Measurements from ENCODE around the gene MYO1E. TPM values are rescaled to one million over a fixed set of nuclear protein-coding genes. Genes with fewer than 3 reads are reported as not detected.

Gene MYO1E
- total and polyA plus RNA-seq, 2 of the 4 experiments (the other 2 are of a cell fraction): 13.4 to 37.3 TPM

DNA sequence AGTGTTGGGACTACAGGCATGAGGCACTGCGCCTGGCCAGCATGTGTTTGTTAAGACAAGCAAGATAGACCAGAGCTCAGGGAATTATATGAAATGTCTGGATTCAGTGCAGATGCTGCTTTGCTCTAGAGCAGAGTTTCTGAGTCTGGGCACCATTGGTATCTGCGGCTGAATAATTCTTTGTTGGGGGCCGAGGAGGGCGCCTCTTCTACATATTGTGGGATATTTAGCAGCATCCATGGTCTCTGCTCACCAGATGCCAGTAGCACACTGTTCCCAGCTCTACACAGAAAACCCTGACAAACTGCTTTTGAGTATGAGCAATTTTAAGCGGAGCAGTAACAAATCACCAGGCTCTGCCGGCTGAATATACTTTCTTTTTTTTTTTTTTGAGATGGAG is 169.7 kb downstream of the MYO1E start:
- no CpG with 5 or more reads among the region's 6 CpGs for WGBS, 2 experiments (ENCODE audit: extremely low coverage in 2 of 2, insufficient read length in 1 of 2)
- H2BK5ac ChIP-seq (ENCODE audit: low read depth, low read length, poor library complexity, severe bottlenecking): no peak overlapping the region

More for the DNA sequence above, 169.7 kb downstream of the MYO1E start:
- no peak overlapping the region for H3K9ac ChIP-seq (ENCODE audit: low read depth, low read length)
- no peak overlapping the region for H2BK20ac ChIP-seq (ENCODE audit: low read depth, low read length)
- no peak for DNase-seq
- no peak for TF ChIP-seq MAZ (IDR thresholded peaks at IDR 0.05; ENCODE audit: borderline replicate concordance, low read depth, low read length)
- TF ChIP-seq RCOR1 (IDR thresholded peaks at IDR 0.05; ENCODE audit: insufficient replicate concordance, low read length): no peak
- no peak for TF ChIP-seq BHLHE40 (IDR thresholded peaks at IDR 0.05; ENCODE audit: low read depth, low read length)
- TF ChIP-seq FOS (IDR thresholded peaks at IDR 0.05; ENCODE audit: low read depth, low read length): no peak
- no peak for TF ChIP-seq MAFK (IDR thresholded peaks at IDR 0.05; ENCODE audit: low read depth, low read length)
- no peak for TF ChIP-seq SMC3 (IDR thresholded peaks at IDR 0.05; ENCODE audit: low read depth, low read length)
- TF ChIP-seq CEBPB (IDR thresholded peaks at IDR 0.05; ENCODE audit: low read depth, low read length): no peak
- TF ChIP-seq CHD1 (IDR thresholded peaks at IDR 0.05; ENCODE audit: low read depth, low read length): no peak
- TF ChIP-seq, protein P1, sequence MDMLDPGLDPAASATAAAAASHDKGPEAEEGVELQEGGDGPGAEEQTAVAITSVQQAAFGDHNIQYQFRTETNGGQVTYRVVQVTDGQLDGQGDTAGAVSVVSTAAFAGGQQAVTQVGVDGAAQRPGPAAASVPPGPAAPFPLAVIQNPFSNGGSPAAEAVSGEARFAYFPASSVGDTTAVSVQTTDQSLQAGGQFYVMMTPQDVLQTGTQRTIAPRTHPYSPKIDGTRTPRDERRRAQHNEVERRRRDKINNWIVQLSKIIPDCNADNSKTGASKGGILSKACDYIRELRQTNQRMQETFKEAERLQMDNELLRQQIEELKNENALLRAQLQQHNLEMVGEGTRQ (IDR thresholded peaks at IDR 0.05; ENCODE audit: low read depth, low read length): no peak
- TF ChIP-seq MXI1 (IDR thresholded peaks at IDR 0.05; ENCODE audit: borderline replicate concordance, low read depth, low read length): no peak
- no peak for TF ChIP-seq NFE2L2 (IDR thresholded peaks at IDR 0.05; ENCODE audit: low read depth, low read length)
- TF ChIP-seq RFX5 (IDR thresholded peaks at IDR 0.05; ENCODE audit: low read depth, low read length): no peak
- TF ChIP-seq, protein P2, sequence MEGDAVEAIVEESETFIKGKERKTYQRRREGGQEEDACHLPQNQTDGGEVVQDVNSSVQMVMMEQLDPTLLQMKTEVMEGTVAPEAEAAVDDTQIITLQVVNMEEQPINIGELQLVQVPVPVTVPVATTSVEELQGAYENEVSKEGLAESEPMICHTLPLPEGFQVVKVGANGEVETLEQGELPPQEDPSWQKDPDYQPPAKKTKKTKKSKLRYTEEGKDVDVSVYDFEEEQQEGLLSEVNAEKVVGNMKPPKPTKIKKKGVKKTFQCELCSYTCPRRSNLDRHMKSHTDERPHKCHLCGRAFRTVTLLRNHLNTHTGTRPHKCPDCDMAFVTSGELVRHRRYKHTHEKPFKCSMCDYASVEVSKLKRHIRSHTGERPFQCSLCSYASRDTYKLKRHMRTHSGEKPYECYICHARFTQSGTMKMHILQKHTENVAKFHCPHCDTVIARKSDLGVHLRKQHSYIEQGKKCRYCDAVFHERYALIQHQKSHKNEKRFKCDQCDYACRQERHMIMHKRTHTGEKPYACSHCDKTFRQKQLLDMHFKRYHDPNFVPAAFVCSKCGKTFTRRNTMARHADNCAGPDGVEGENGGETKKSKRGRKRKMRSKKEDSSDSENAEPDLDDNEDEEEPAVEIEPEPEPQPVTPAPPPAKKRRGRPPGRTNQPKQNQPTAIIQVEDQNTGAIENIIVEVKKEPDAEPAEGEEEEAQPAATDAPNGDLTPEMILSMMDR (conservative IDR thresholded peaks at IDR 0.05; ENCODE audit: low read depth, low read length): no peak
- TF ChIP-seq POLR2A (IDR thresholded peaks at IDR 0.05; ENCODE audit: low read depth, low read length): no peak
- TF ChIP-seq RAD21 (IDR thresholded peaks at IDR 0.05; ENCODE audit: low read length): no peak
- TF ChIP-seq, protein P3, sequence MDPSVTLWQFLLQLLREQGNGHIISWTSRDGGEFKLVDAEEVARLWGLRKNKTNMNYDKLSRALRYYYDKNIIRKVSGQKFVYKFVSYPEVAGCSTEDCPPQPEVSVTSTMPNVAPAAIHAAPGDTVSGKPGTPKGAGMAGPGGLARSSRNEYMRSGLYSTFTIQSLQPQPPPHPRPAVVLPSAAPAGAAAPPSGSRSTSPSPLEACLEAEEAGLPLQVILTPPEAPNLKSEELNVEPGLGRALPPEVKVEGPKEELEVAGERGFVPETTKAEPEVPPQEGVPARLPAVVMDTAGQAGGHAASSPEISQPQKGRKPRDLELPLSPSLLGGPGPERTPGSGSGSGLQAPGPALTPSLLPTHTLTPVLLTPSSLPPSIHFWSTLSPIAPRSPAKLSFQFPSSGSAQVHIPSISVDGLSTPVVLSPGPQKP (IDR thresholded peaks at IDR 0.05; ENCODE audit: borderline replicate concordance, low read depth, low read length): no peak
- H2AK9ac ChIP-seq (replicated peaks; ENCODE audit: low read depth, low read length, poor library complexity): no peak overlapping the region
- peaks cover 7 to 12% of the 10 kb centered on the region in 2 experiments; a peak in 3 of 4 replicates for H3K79me1 ChIP-seq (ENCODE audit: low read depth in 1 of 2, low read length in 2 of 2)
- H3K23ac ChIP-seq (ENCODE audit: low read depth, low read length): no peak overlapping the region
- H2BK15ac ChIP-seq (ENCODE audit: low read depth, low read length): no peak overlapping the region
- ATAC-seq (ENCODE audit: low read depth): no peak
- dilution Hi-C loops (cut with HindIII; ENCODE audit: low sequenced_read_pairs, unreplicated experiment) (no loop called here), in situ Hi-C loops (cut with MboI; ENCODE audit: low sequenced_read_pairs) (no loop called here), intact Hi-C loops (cut with micrococcal nuclease) (no loop called here)
- H3K4me3 ChIP-seq (ENCODE audit: insufficient read depth, low read depth, low read length): no peak overlapping the region
- no peak overlapping the region for H2BK120ac ChIP-seq (ENCODE audit: low read depth, low read length)
- BruUV-seq (replicated peaks): no TSS peak
- no peak overlapping the region for H3K18ac ChIP-seq (ENCODE audit: low read depth, low read length)
- no peaks in the 10 kb centered on the region for H4K20me1 ChIP-seq (ENCODE audit: insufficient read depth, low read length)
- H3K36me3 ChIP-seq (ENCODE audit: control insufficient read depth, insufficient read depth, low read length): peaks cover 30% of the 10 kb centered on the region
- H3K27me3 ChIP-seq (ENCODE audit: control insufficient read depth, insufficient read depth, low read length): no peaks in the 10 kb centered on the region
- peaks cover 15% of the 10 kb centered on the region for H3K9me1 ChIP-seq (ENCODE audit: insufficient read depth, low read length)
- H2AK5ac ChIP-seq (ENCODE audit: low read depth, low read length): no peak overlapping the region
- H3K56ac ChIP-seq (ENCODE audit: extremely low read depth, insufficient read depth, low read length): no peak overlapping the region
- no peaks in the 10 kb centered on the region for H3K9me3 ChIP-seq (ENCODE audit: control insufficient read depth, insufficient read depth, low read length)
- no peak overlapping the region for H3K14ac ChIP-seq (replicated peaks; ENCODE audit: low read depth, low read length)
- no peak overlapping the region for H3K4me2 ChIP-seq (ENCODE audit: low read depth, low read length)
- no peak overlapping the region for H4K8ac ChIP-seq (ENCODE audit: low read depth in 2 of 2, low read length in 2 of 2)
- H4K5ac ChIP-seq (ENCODE audit: low read depth, low read length): no peak overlapping the region
- H3K27ac ChIP-seq (ENCODE audit: insufficient read depth, low read length): no peak overlapping the region
- peaks cover 5% of the 10 kb centered on the region for H3K4me1 ChIP-seq (ENCODE audit: control insufficient read depth, insufficient read depth, low read length)
- no peak overlapping the region for H4K91ac ChIP-seq (ENCODE audit: insufficient read depth, low read depth, low read length)
- H3K4ac ChIP-seq (ENCODE audit: low read depth, low read length): no peak overlapping the region
- ChIA-PET POLR2A (ENCODE audit: unreplicated experiment) (no interaction called here), CTCF (no interaction called here)
- H2AFZ ChIP-seq (replicated peaks; ENCODE audit: low read length, poor library complexity): no peak overlapping the region

All from IMR-90 (cell line).